HTR-8/SVneo (cell line): Measurements from ENCODE around the gene ZNF783.

Experiments
- DNase-seq: peaks from one replicate; pipeline ENCODE4 v3.0.0; 2011; ENCODE audit warnings: low spot score, mixed read lengths; ENCODE audit not compliant: insufficient read length
- FAIRE-seq: peaks from 2 replicates; lab custom pipeline; 2011; peaks lifted over from hg19 to GRCh38; lab: Jason Lieb, UNC

ZNF783 gene

GRCh38 chr7:149280151-149280550 is 18.2 kb downstream of the ZNF783 start:
- FAIRE-seq = no peak
- no peak for DNase-seq

GRCh38 chr7:149280661-149281507 is 18.9 kb downstream of the ZNF783 start:
- FAIRE-seq = no peak
- DNase-seq = no peak

GRCh38 chr7:149281508-149282330 is 19.7 kb downstream of the ZNF783 start:
- DNase-seq (no peak), FAIRE-seq (no peak)

GRCh38 chr7:149282331-149282655 is 20.3 kb downstream of the ZNF783 start:
- no peak for DNase-seq
- FAIRE-seq = no peak

- FAIRE-seq = no peak
- DNase-seq = no peak
Measured at GRCh38 chr7:149283321-149283720, 21.3 kb downstream of the ZNF783 start.

GRCh38 chr7:149284343-149284742 is 22.3 kb downstream of the ZNF783 start:
- FAIRE-seq (no peak), DNase-seq (no peak)

- DNase-seq (peak; percentile 96), FAIRE-seq (peak; percentile 26)
Measured at GRCh38 chr7:149284850-149285585, 23.0 kb downstream of the ZNF783 start.

GRCh38 chr7:149285603-149286002 is 23.6 kb downstream of the ZNF783 start:
- peak; percentile 28 for FAIRE-seq
- DNase-seq = peak; percentile 51

GRCh38 chr7:149286811-149287400 is 24.9 kb downstream of the ZNF783 start:
- no peak for FAIRE-seq

GRCh38 chr7:149287622-149288021 is 25.6 kb downstream of the ZNF783 start:
- no peak for DNase-seq
- FAIRE-seq = no peak

More at GRCh38 chr7:149286811-149287400, 24.9 kb downstream of the ZNF783 start:
- no peak for DNase-seq

GRCh38 chr7:149289262-149289661 is 27.3 kb downstream of the ZNF783 start:
- no peak for FAIRE-seq

GRCh38 chr7:149289856-149290255 is 27.9 kb downstream of the ZNF783 start:
- FAIRE-seq (no peak), DNase-seq (no peak)

More at GRCh38 chr7:149289262-149289661, 27.3 kb downstream of the ZNF783 start:
- DNase-seq = no peak

GRCh38 chr7:149291036-149291780 is 29.2 kb downstream of the ZNF783 start:
- DNase-seq (no peak), FAIRE-seq (no peak)

GRCh38 chr7:149291781-149292461 is 29.9 kb downstream of the ZNF783 start:
- no peak for FAIRE-seq
- DNase-seq = no peak

GRCh38 chr7:149292462-149292823 is 30.4 kb downstream of the ZNF783 start:
- FAIRE-seq (no peak), DNase-seq (no peak)

- DNase-seq = no peak
- FAIRE-seq = no peak
Measured at GRCh38 chr7:149293338-149293737, 31.3 kb downstream of the ZNF783 start.

- FAIRE-seq (no peak), DNase-seq (no peak)
Measured at GRCh38 chr7:149293946-149294633, 32.1 kb downstream of the ZNF783 start.

- no peak for FAIRE-seq
- DNase-seq = no peak
Measured at GRCh38 chr7:149294634-149295480, 32.9 kb downstream of the ZNF783 start.
